WI38 (cell line): ENCODE results near the gene SYT15B.
"Not testable (repeated sequence)": the region's sequence is repeated elsewhere in the genome, so short reads cannot be mapped to it uniquely, and the experiment has no call there.

Experiments used
- H3K4me3 ChIP-seq: 2 replicates; pipeline ENCODE4 v1.5.1; 2011; ENCODE audit warnings: low read depth, mild to moderate bottlenecking, control low read depth, low read length
- CTCF ChIP-seq: IDR thresholded peaks from 2 replicates; pipeline ENCODE4 v1.5.1; 2012; ENCODE audit warnings: low read depth, mild to moderate bottlenecking, control low read depth, low read length

SYT15B gene

GRCh38 chr10:47763554-47764175 lies at the start of gene SYT15B:
TSS of gene SYT15B (minus strand) at chr10:47763592. CDS start at chr10:47762640, 952 bp downstream.
- H3K4me3 ChIP-seq = peak within 1 kb of the TSS; percentile 30

- H3K4me3 ChIP-seq = not testable (repeated sequence)
These were observed 16.2 kb upstream of the SYT15B start for GRCh38 chr10:47779590-47779989.

GRCh38 chr10:47775361-47776231 lies 12.2 kb upstream of the SYT15B start:
- H3K4me3 ChIP-seq = not testable (repeated sequence)
- 0 out of 2 replicates have a peak, but pooled peaks have one; percentile 9 for TF ChIP-seq CTCF

- not testable (repeated sequence) for H3K4me3 ChIP-seq
These were observed 7.4 kb upstream of the SYT15B start for GRCh38 chr10:47770745-47771144.

GRCh38 chr10:47768578-47769115 lies 5.3 kb upstream of the SYT15B start:
- not testable (repeated sequence) for H3K4me3 ChIP-seq

GRCh38 chr10:47768085-47768484 lies 4.7 kb upstream of the SYT15B start:
- H3K4me3 ChIP-seq = not testable (repeated sequence)

- not testable (repeated sequence) for H3K4me3 ChIP-seq
These were observed 3.8 kb upstream of the SYT15B start for GRCh38 chr10:47767236-47767635.

- H3K4me3 ChIP-seq = not testable (repeated sequence)
These were observed 1.8 kb upstream of the SYT15B start for GRCh38 chr10:47765232-47765631.

GRCh38 chr10:47762674-47763553 lies 478 bp downstream of the SYT15B start:
- H3K4me3 ChIP-seq = peak overlapping the region; percentile 30

- not testable (repeated sequence) for H3K4me3 ChIP-seq
These were observed 4.5 kb downstream of the SYT15B start for GRCh38 chr10:47758855-47759254.

- H3K4me3 ChIP-seq = not testable (repeated sequence)
These were observed 7.2 kb downstream of the SYT15B start for GRCh38 chr10:47756169-47756568.

GRCh38 chr10:47753871-47754270 lies 9.5 kb downstream of the SYT15B start:
- H3K4me3 ChIP-seq = not testable (repeated sequence)

GRCh38 chr10:47753176-47753575 lies 10.2 kb downstream of the SYT15B start:
- not testable (repeated sequence) for H3K4me3 ChIP-seq

GRCh38 chr10:47751821-47752220 lies 11.6 kb downstream of the SYT15B start:
- H3K4me3 ChIP-seq = not testable (repeated sequence)

GRCh38 chr10:47750360-47750759 lies 13.0 kb downstream of the SYT15B start:
- H3K4me3 ChIP-seq = not testable (repeated sequence)

GRCh38 chr10:47746780-47747376 lies 16.5 kb downstream of the SYT15B start:
- H3K4me3 ChIP-seq = not testable (repeated sequence)

- not testable (repeated sequence) for H3K4me3 ChIP-seq
These were observed 18.5 kb downstream of the SYT15B start for GRCh38 chr10:47744881-47745280.

- H3K4me3 ChIP-seq = peak overlapping the region; percentile 48
These were observed 19.5 kb downstream of the SYT15B start for GRCh38 chr10:47743611-47744550.
